H1 (cell line): ENCODE measurements around the gene SHISA9. TPM values are rescaled to one million over a fixed set of nuclear protein-coding genes. Genes with fewer than 3 reads are reported as not detected.

ENCODE experiments used
- CTCF ChIA-PET: fragments of 300-600 bp; sonication (Branson Sonifier 250); formaldehyde crosslinking; loops from one replicate; lab custom pipeline; 2021; ENCODE audit not compliant: partially characterized antibody; lab: Charles Lee
- POLR2A ChIA-PET: fragments of 300-600 bp; sonication (Branson Sonifier 250); formaldehyde crosslinking; loops from one replicate; lab custom pipeline; 2021; ENCODE audit warnings: inconsistent platforms; ENCODE audit not compliant: partially characterized antibody; lab: Charles Lee
- DNase-seq, 2 experiments: peaks; one replicate each; pipeline versions ENCODE4 v3.0.0 to v3.0.0-alpha.2; 2010 to 2022; ENCODE audit warnings: low spot score in 2 of 2, low read depth in 1 of 2, mixed read lengths in 1 of 2
- FAIRE-seq: peaks from 2 replicates; lab custom pipeline; 2011; peaks lifted over from hg19 to GRCh38; lab: Jason Lieb, UNC
- H2AFZ ChIP-seq: 2 replicates; pipeline ENCODE4 v1.8.1; 2012; ENCODE audit warnings: low read length, inconsistent platforms
- H2AK5ac ChIP-seq: 2 replicates; pipeline ENCODE4 v1.6.1; 2013; ENCODE audit warnings: low read depth, low read length
- H2BK120ac ChIP-seq: replicated peaks from 2 replicates; pipeline ENCODE3; 2013; ENCODE audit warnings: low read depth, low read length, inconsistent platforms
- H2BK12ac ChIP-seq: 2 replicates; pipeline ENCODE4 v1.6.1; 2013; ENCODE audit warnings: low read depth, low read length
- H2BK15ac ChIP-seq: 2 replicates; pipeline ENCODE4 v1.6.1; 2013; ENCODE audit warnings: low read length
- H2BK20ac ChIP-seq: 2 replicates; pipeline ENCODE4 v1.6.1; 2013; ENCODE audit warnings: low read length
- H2BK5ac ChIP-seq: 2 replicates; pipeline ENCODE4 v1.6.1; 2013; ENCODE audit warnings: low read depth, low read length
- H3K14ac ChIP-seq: 2 replicates; pipeline ENCODE4 v1.6.1; 2013; ENCODE audit warnings: inconsistent platforms; ENCODE audit not compliant: insufficient read length
- H3K18ac ChIP-seq: 2 replicates; pipeline ENCODE4 v1.6.1; 2013; ENCODE audit warnings: low read length; ENCODE audit errors: extremely low read depth
- H3K23ac ChIP-seq: 2 replicates; pipeline ENCODE4 v1.6.1; 2013; ENCODE audit warnings: inconsistent platforms; ENCODE audit not compliant: insufficient read length
- H3K23me2 ChIP-seq: 2 replicates; pipeline ENCODE4 v1.6.1; 2013; ENCODE audit warnings: low read depth, low read length
- H3K27ac ChIP-seq: 2 replicates; pipeline ENCODE4 v1.6.1; 2011; ENCODE audit warnings: low read depth, low read length, inconsistent platforms
- H3K27me3 ChIP-seq, 4 experiments: replicated peaks in 1 of 4; 1 replicate in 1 of 4; 2 replicates in 3 of 4; pipeline versions ENCODE4 v1.6.1 to v1.8.1; 2011 to 2013; ENCODE audit warnings: low read length in 3 of 4, mild to moderate bottlenecking in 3 of 4, inconsistent platforms in 2 of 4, mixed read lengths in 2 of 4, moderate library complexity in 1 of 4; ENCODE audit not compliant: control insufficient read depth in 3 of 4, insufficient read depth in 3 of 4; ENCODE audit errors: extremely low read depth in 1 of 4
- H3K36me3 ChIP-seq, 4 experiments: 2 replicates each; pipeline versions ENCODE4 v1.6.1 to v1.8.1; 2011 to 2013; ENCODE audit warnings: mild to moderate bottlenecking in 4 of 4, low read length in 3 of 4, moderate library complexity in 2 of 4, control low read depth in 1 of 4, inconsistent platforms in 1 of 4; ENCODE audit not compliant: insufficient read depth in 4 of 4, control insufficient read depth in 2 of 4
- H3K4ac ChIP-seq: replicated peaks from 2 replicates; pipeline ENCODE3; 2013; ENCODE audit warnings: low read length, low read depth, mixed read lengths, inconsistent platforms; ENCODE audit not compliant: insufficient read length
- H3K4me1 ChIP-seq, 4 experiments: replicated peaks in 1 of 4; 1 replicate in 1 of 4; 2 replicates in 3 of 4; pipeline versions ENCODE4 v1.6.1 to v1.8.1; 2011 to 2013; ENCODE audit warnings: low read length in 3 of 4, inconsistent platforms in 2 of 4, mixed read lengths in 1 of 4; ENCODE audit not compliant: insufficient read depth in 4 of 4, control insufficient read depth in 3 of 4
- H3K4me2 ChIP-seq, 2 experiments: 2 replicates each; pipeline versions ENCODE4 v1.6.1 to v1.8.1; 2011 to 2013; ENCODE audit warnings: low read depth in 2 of 2, low read length in 2 of 2, control low read depth in 1 of 2, inconsistent platforms in 1 of 2, mild to moderate bottlenecking in 1 of 2; ENCODE audit not compliant: insufficient read depth in 1 of 2
- H3K4me3 ChIP-seq, 4 experiments: fragments of 200-600, 300-600 bp in 1 of 4; sonication (generic), shearing (Covaris generic), sonication (Bioruptor Twin) in 1 of 4; 2 replicates each; pipeline versions ENCODE4 v1.5.1 to v1.8.1; 2011 to 2016; ENCODE audit warnings: low read length in 4 of 4, low read depth in 3 of 4, control low read depth in 2 of 4, inconsistent platforms in 2 of 4, mild to moderate bottlenecking in 2 of 4, mixed read lengths in 1 of 4, moderate library complexity in 1 of 4; ENCODE audit not compliant: insufficient read depth in 2 of 4; ENCODE audit errors: extremely low read depth in 1 of 4
- H3K56ac ChIP-seq: replicated peaks from 2 replicates; pipeline ENCODE3; 2013; ENCODE audit warnings: low read depth, mild to moderate bottlenecking, mixed read lengths, low read length, inconsistent platforms; ENCODE audit not compliant: insufficient read length
- H3K79me1 ChIP-seq: 2 replicates; pipeline ENCODE4 v1.6.1; 2013; ENCODE audit warnings: low read depth, low read length, control low read depth
- H3K79me2 ChIP-seq, 2 experiments: 2 replicates each; pipeline versions ENCODE4 v1.6.1 to v1.8.1; 2012 to 2013; ENCODE audit warnings: low read length in 2 of 2, mild to moderate bottlenecking in 2 of 2, inconsistent platforms in 1 of 2; ENCODE audit not compliant: insufficient read depth in 2 of 2, control insufficient read depth in 1 of 2
- H3K9ac ChIP-seq, 4 experiments: replicated peaks in 1 of 4; 1 replicate in 1 of 4; 2 replicates in 3 of 4; pipeline versions ENCODE4 v1.6.1 to v1.8.1; 2011 to 2013; ENCODE audit warnings: low read depth in 3 of 4, low read length in 3 of 4, control low read depth in 2 of 4, mild to moderate bottlenecking in 2 of 4, moderate library complexity in 2 of 4, inconsistent platforms in 1 of 4; ENCODE audit errors: extremely low read depth in 1 of 4
- H3K9me3 ChIP-seq, 2 experiments: 2 replicates each; pipeline versions ENCODE4 v1.6.1 to v1.8.1; 2012 to 2013; ENCODE audit warnings: mild to moderate bottlenecking in 2 of 2, moderate library complexity in 2 of 2, control low read depth in 1 of 2, inconsistent platforms in 1 of 2, low read depth in 1 of 2, low read length in 1 of 2, mixed read lengths in 1 of 2; ENCODE audit not compliant: insufficient read depth in 2 of 2
- H4K20me1 ChIP-seq, 2 experiments: replicated peaks in 1 of 2; 2 replicates each; pipeline versions ENCODE3 to v1.8.1; 2011 to 2013; ENCODE audit warnings: inconsistent platforms in 2 of 2, low read length in 2 of 2, mild to moderate bottlenecking in 1 of 2; ENCODE audit not compliant: insufficient read depth in 2 of 2, control insufficient read depth in 1 of 2
- H4K5ac ChIP-seq: 2 replicates; pipeline ENCODE4 v1.6.1; 2013; ENCODE audit warnings: low read length, low read depth, mixed read lengths, inconsistent platforms; ENCODE audit not compliant: insufficient read length
- H4K8ac ChIP-seq: 2 replicates; pipeline ENCODE4 v1.8.0; 2013; ENCODE audit warnings: mild to moderate bottlenecking, moderate library complexity, low read length, inconsistent platforms; ENCODE audit not compliant: insufficient read depth; ENCODE audit errors: extremely low read depth
- H4K91ac ChIP-seq: replicated peaks from 2 replicates; pipeline ENCODE3; 2013; ENCODE audit warnings: low read length, mixed read lengths, inconsistent platforms; ENCODE audit not compliant: insufficient read length
- BACH1 ChIP-seq: IDR thresholded peaks from 2 replicates; pipeline ENCODE4 v1.6.1; 2012; ENCODE audit warnings: low read length, improper control_type of control experiment
- BRCA1 ChIP-seq: IDR thresholded peaks from 2 replicates; pipeline ENCODE4 v1.6.1; 2012; ENCODE audit warnings: low read depth, low read length, improper control_type of control experiment
- CBX8 ChIP-seq: fragments of 300-800, 300-1000 bp; sonication (generic); IDR thresholded peaks from 2 replicates; pipeline ENCODE4 v1.7.1; 2016; ENCODE audit warnings: low read depth, low read length, borderline replicate concordance
- CEBPB ChIP-seq: IDR thresholded peaks from 2 replicates; pipeline ENCODE4 v1.6.1; 2012; ENCODE audit warnings: low read depth, low read length
- CREB1 ChIP-seq: IDR thresholded peaks from 2 replicates; pipeline ENCODE4 v1.6.1; 2012; ENCODE audit warnings: inconsistent platforms
- EGR1 ChIP-seq: IDR thresholded peaks from 2 replicates; pipeline ENCODE4 v1.6.1; 2011; ENCODE audit warnings: low read depth, low read length, borderline replicate concordance
- GABPA ChIP-seq: IDR thresholded peaks from 2 replicates; pipeline ENCODE4 v1.6.1; 2011; ENCODE audit warnings: mild to moderate bottlenecking, low read length, moderate library complexity, borderline replicate concordance; ENCODE audit not compliant: insufficient read depth
- JUND ChIP-seq: IDR thresholded peaks from 2 replicates; pipeline ENCODE4 v1.6.1; 2011; ENCODE audit warnings: mild to moderate bottlenecking, improper control_type of control experiment, low read length
- KDM5A ChIP-seq: fragments of 200-600 bp; IDR thresholded peaks from 2 replicates; pipeline ENCODE4 v1.7.1; 2012; ENCODE audit warnings: mild to moderate bottlenecking, low read length, inconsistent platforms, mixed read lengths
- NANOG ChIP-seq: IDR thresholded peaks from 2 replicates; pipeline ENCODE4 v1.6.1; 2011; ENCODE audit warnings: low read length, low read depth, mild to moderate bottlenecking, inconsistent platforms; ENCODE audit not compliant: insufficient read depth, poor library complexity, severe bottlenecking
- NRF1 ChIP-seq: IDR thresholded peaks from 2 replicates; pipeline ENCODE4 v1.6.1; 2011; ENCODE audit warnings: mild to moderate bottlenecking, low read depth, low read length, improper control_type of control experiment
- SP1 ChIP-seq: IDR thresholded peaks from 2 replicates; pipeline ENCODE4 v1.6.1; 2011; ENCODE audit warnings: low read depth, low read length
- TEAD4 ChIP-seq: IDR thresholded peaks from 2 replicates; pipeline ENCODE4 v1.6.1; 2012; ENCODE audit warnings: low read depth, low read length, inconsistent platforms, mixed read lengths
- WGBS, 2 experiments: shearing (Covaris generic) in 1 of 2; methylation state at CpG; one replicate each; pipeline versions ENCODE4 v1.1.6 to v1.1.7; 2013 to 2015; ENCODE audit warnings: low lambda C conversion rate in 2 of 2, mixed read lengths in 2 of 2, inconsistent platforms in 1 of 2, low coverage in 1 of 2, missing lambda C conversion rate in 1 of 2; ENCODE audit not compliant: insufficient replicate concordance in 2 of 2, insufficient coverage in 1 of 2, insufficient read length in 1 of 2; ENCODE audit errors: extremely low coverage in 1 of 2, missing lambda C conversion rate in 1 of 2; 5-methylcytosine and 5-hydroxymethylcytosine counted together
- polyA plus RNA-seq, 7 experiments: library from polyadenylated mRNA; depleted of rRNA in 3 of 7; stranded (reverse) in 5 of 7; unstranded in 2 of 7; fragments of >200 nt in 5 of 7; fragments of 200-250 nt in 2 of 7; gene quantifications; 1 replicate in 5 of 7; 2 replicates in 1 of 7; 4 replicates in 1 of 7; pipeline versions ENCODE4 v1.2.1 to v1.2.3, GENCODE V29; 2011 to 2013; ENCODE audit warnings: missing spikeins in 2 of 7, mixed read lengths in 2 of 7
- total RNA-seq: library from RNA; stranded (reverse); fragmentation: NEBNext Ultra II Directional; extraction: Animal tissue kit (Norgen Biotek cat#: 25700); gene quantifications from 2 replicates; pipeline ENCODE4 v1.2.1, GENCODE V29; 2021
- TF ChIP-seq, protein P1 (sequence below): IDR thresholded peaks from 2 replicates; pipeline ENCODE4 v1.6.1; 2012; ENCODE audit warnings: low read length, inconsistent platforms

Gene SHISA9
- total and polyA plus RNA-seq, 2 of the 8 experiments (the other 6 are each of a cell fraction or from before 2014, with no cell fraction given): 25.6 to 39.8 TPM

GRCh38 chr16:13095061-13095460, 193.7 kb downstream of the SHISA9 start:
- H3K79me2 ChIP-seq: peaks cover 0 to 60% of the 10 kb centered on the region in 2 experiments; a peak in 2 of 4 replicates
- H2AFZ ChIP-seq: no peak overlapping the region
- H2BK120ac ChIP-seq: no peak overlapping the region
- H3K4me1 ChIP-seq: peaks cover 3 to 18% (median 13%) of the 10 kb centered on the region in 4 experiments; a peak in 6 of 7 replicates
- no peaks in the 10 kb centered on the region; a peak in 1 of 8 replicates for H3K36me3 ChIP-seq
- no peak overlapping the region for H2BK20ac ChIP-seq
- H4K20me1 ChIP-seq: no peaks in the 10 kb centered on the region
- no peak overlapping the region for H3K4ac ChIP-seq
- DNase-seq (no peak), FAIRE-seq (no peak)
- POLR2A ChIA-PET: interaction anchor here (1.0 kb wide), 1 partner anchor 61 kb away, joined by 3 read pairs; no protein-coding TSS in a partner anchor
- no peaks in the 10 kb centered on the region for H3K23me2 ChIP-seq
- no peak overlapping the region for H3K9ac ChIP-seq
- H3K27ac ChIP-seq: no peak overlapping the region
- H3K23ac ChIP-seq: no peak overlapping the region
- H3K18ac ChIP-seq: no peak overlapping the region
- H4K5ac ChIP-seq: no peak overlapping the region
- 0 out of 2 replicates have a peak overlapping the region, but pooled peaks have one; percentile 2 for H2BK15ac ChIP-seq
- no peak overlapping the region for H2AK5ac ChIP-seq
- H2BK5ac ChIP-seq: no peak overlapping the region
- peaks cover 4% of the 10 kb centered on the region; the same call in 1 of the 2 replicates for H3K79me1 ChIP-seq
- 86% methylated on average over 2 of the region's 2 CpGs; no CpG with 5 or more reads in 1 of the 2 experiments for WGBS, 2 experiments
- H3K14ac ChIP-seq: no peak overlapping the region
- H2BK12ac ChIP-seq: no peak overlapping the region
- no peaks in the 10 kb centered on the region for H3K27me3 ChIP-seq
- no peak overlapping the region for H3K4me3 ChIP-seq
- H3K9me3 ChIP-seq: no peaks in the 10 kb centered on the region; a peak in 1 of 4 replicates
- no peak overlapping the region for H3K4me2 ChIP-seq
- H4K8ac ChIP-seq: no peak overlapping the region
- CTCF ChIA-PET: interaction anchor here (0.8 to 1.5 kb wide), 4 partner anchors 10 to 197 kb away, joined by 3 to 4 read pairs (median 4); no protein-coding TSS in a partner anchor
- H3K56ac ChIP-seq: no peak overlapping the region
- H4K91ac ChIP-seq: no peak overlapping the region
- no peak for TF ChIP-seq CEBPB
- no peak for TF ChIP-seq CBX8
- TF ChIP-seq CREB1: no peak
- no peak for TF ChIP-seq GABPA
- TF ChIP-seq BACH1: no peak
- TF ChIP-seq NANOG: no peak
- TF ChIP-seq BRCA1: no peak
- TF ChIP-seq TEAD4: no peak
- TF ChIP-seq KDM5A: no peak
- TF ChIP-seq, protein P1, sequence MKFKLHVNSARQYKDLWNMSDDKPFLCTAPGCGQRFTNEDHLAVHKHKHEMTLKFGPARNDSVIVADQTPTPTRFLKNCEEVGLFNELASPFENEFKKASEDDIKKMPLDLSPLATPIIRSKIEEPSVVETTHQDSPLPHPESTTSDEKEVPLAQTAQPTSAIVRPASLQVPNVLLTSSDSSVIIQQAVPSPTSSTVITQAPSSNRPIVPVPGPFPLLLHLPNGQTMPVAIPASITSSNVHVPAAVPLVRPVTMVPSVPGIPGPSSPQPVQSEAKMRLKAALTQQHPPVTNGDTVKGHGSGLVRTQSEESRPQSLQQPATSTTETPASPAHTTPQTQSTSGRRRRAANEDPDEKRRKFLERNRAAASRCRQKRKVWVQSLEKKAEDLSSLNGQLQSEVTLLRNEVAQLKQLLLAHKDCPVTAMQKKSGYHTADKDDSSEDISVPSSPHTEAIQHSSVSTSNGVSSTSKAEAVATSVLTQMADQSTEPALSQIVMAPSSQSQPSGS: no peak
- TF ChIP-seq SP1: no peak
- TF ChIP-seq EGR1: no peak
- no peak for TF ChIP-seq JUND
- no peak for TF ChIP-seq NRF1
